IgD-negative memory B cell (primary cell): ENCODE results near the gene KIAA2012. TPM values are rescaled to one million over a fixed set of nuclear protein-coding genes. Genes with fewer than 3 reads are reported as not detected.
A peak's percentile ranks its signal among the peaks of the same experiment; 100 is the strongest.

Source experiments
- H3K27ac Mint-ChIP-seq, 3 donors: one replicate each; pipeline ENCODE4 v1.8.0; 2020 to 2022; ENCODE audit warnings: mild to moderate bottlenecking in 3 of 3, mixed read lengths in 3 of 3, moderate library complexity in 1 of 3
- H3K27me3 Mint-ChIP-seq: one replicate; pipeline ENCODE4 v1.8.0; 2021; ENCODE audit warnings: mixed read lengths
- H3K36me3 Mint-ChIP-seq: one replicate; pipeline ENCODE4 v1.8.0; 2020; ENCODE audit warnings: mild to moderate bottlenecking, mixed read lengths
- H3K4me1 Mint-ChIP-seq, 3 donors: one replicate each; pipeline ENCODE4 v1.8.0; 2020 to 2022; ENCODE audit warnings: mixed read lengths in 3 of 3, mild to moderate bottlenecking in 1 of 3
- H3K4me3 Mint-ChIP-seq, 4 donors: one replicate each; pipeline ENCODE4 v1.8.0; 2020 to 2022; ENCODE audit warnings: mild to moderate bottlenecking in 4 of 4, mixed read lengths in 4 of 4, moderate library complexity in 3 of 4
- H3K9me3 Mint-ChIP-seq, 3 donors: one replicate each; pipeline ENCODE4 v1.8.0; 2020 to 2021; ENCODE audit warnings: mixed read lengths in 3 of 3, mild to moderate bottlenecking in 1 of 3
- polyA plus RNA-seq: library from polyadenylated mRNA; unstranded; fragments of 300-500 nt; fragmentation: Illumina TruSeq; gene quantifications from one replicate; pipeline ENCODE4 v1.2.3, GENCODE V29; 2021

The KIAA2012 gene
- polyA plus RNA-seq, 1 donor from 2014 or later = not detected

GRCh38 chr2:202157211-202157990 lies 84.3 kb downstream of the KIAA2012 start:
- Mint-ChIP-seq H3K36me3 (no peaks in the 10 kb centered on the region), H3K4me1 (peaks cover 0 to 2% (median 0%) of the 10 kb centered on the region in 3 donors), H3K9me3 (no peaks in the 10 kb centered on the region), H3K27ac (no peak overlapping the region), H3K27me3 (peaks cover 2% of the 10 kb centered on the region), H3K4me3 (no peak overlapping the region)

- no peaks in the 10 kb centered on the region for H3K9me3 Mint-ChIP-seq
- H3K4me1 Mint-ChIP-seq = peaks cover 0 to 2% (median 0%) of the 10 kb centered on the region in 3 donors
- H3K36me3 Mint-ChIP-seq = no peaks in the 10 kb centered on the region
- no peak overlapping the region for H3K4me3 Mint-ChIP-seq
- H3K27ac Mint-ChIP-seq = no peak overlapping the region
- H3K27me3 Mint-ChIP-seq = peaks cover 2% of the 10 kb centered on the region
Observed at GRCh38 chr2:202158796-202159195, 85.7 kb downstream of the KIAA2012 start.

GRCh38 chr2:202161151-202161835 lies 88.2 kb downstream of the KIAA2012 start:
- no peaks in the 10 kb centered on the region for H3K36me3 Mint-ChIP-seq
- no peak overlapping the region for H3K27ac Mint-ChIP-seq
- no peak overlapping the region for H3K4me3 Mint-ChIP-seq
- H3K4me1 Mint-ChIP-seq = peaks cover 0 to 2% (median 0%) of the 10 kb centered on the region in 3 donors
- H3K27me3 Mint-ChIP-seq = no peaks in the 10 kb centered on the region
- H3K9me3 Mint-ChIP-seq = no peaks in the 10 kb centered on the region

GRCh38 chr2:202164411-202164810 lies 91.4 kb downstream of the KIAA2012 start:
- no peaks in the 10 kb centered on the region for H3K27me3 Mint-ChIP-seq
- no peak overlapping the region for H3K27ac Mint-ChIP-seq
- no peaks in the 10 kb centered on the region for H3K36me3 Mint-ChIP-seq
- no peaks in the 10 kb centered on the region for H3K4me1 Mint-ChIP-seq
- no peaks in the 10 kb centered on the region for H3K9me3 Mint-ChIP-seq
- no peak overlapping the region for H3K4me3 Mint-ChIP-seq

- Mint-ChIP-seq H3K27ac (no peak overlapping the region), H3K4me1 (no peaks in the 10 kb centered on the region), H3K27me3 (peaks cover 1% of the 10 kb centered on the region), H3K9me3 (no peaks in the 10 kb centered on the region), H3K4me3 (no peak overlapping the region), H3K36me3 (no peaks in the 10 kb centered on the region)
Observed at GRCh38 chr2:202165208-202165607, 92.2 kb downstream of the KIAA2012 start.

- Mint-ChIP-seq H3K4me3 (no peak overlapping the region), H3K27ac (no peak overlapping the region), H3K9me3 (no peaks in the 10 kb centered on the region), H3K36me3 (no peaks in the 10 kb centered on the region), H3K4me1 (peaks cover 0 to 2% (median under 1%) of the 10 kb centered on the region in 3 donors), H3K27me3 (peaks cover 4% of the 10 kb centered on the region)
Observed at GRCh38 chr2:202165945-202166344, 92.9 kb downstream of the KIAA2012 start.

- H3K4me3 Mint-ChIP-seq = no peak overlapping the region
Observed at GRCh38 chr2:202169131-202169530, 96.1 kb downstream of the KIAA2012 start.

GRCh38 chr2:202169832-202170424 lies 96.9 kb downstream of the KIAA2012 start:
- H3K4me3 Mint-ChIP-seq = no peak overlapping the region
- no peaks in the 10 kb centered on the region for H3K36me3 Mint-ChIP-seq
- H3K27me3 Mint-ChIP-seq = peaks cover 5% of the 10 kb centered on the region
- no peaks in the 10 kb centered on the region for H3K9me3 Mint-ChIP-seq
- H3K27ac Mint-ChIP-seq = peak overlapping the region in 2 of 3 donors; percentile 32 to 62
- peaks cover 7 to 8% (median 7%) of the 10 kb centered on the region in 3 donors for H3K4me1 Mint-ChIP-seq

More at GRCh38 chr2:202169131-202169530, 96.1 kb downstream of the KIAA2012 start:
- H3K9me3 Mint-ChIP-seq = no peaks in the 10 kb centered on the region
- peaks cover 7 to 8% (median 7%) of the 10 kb centered on the region in 3 donors for H3K4me1 Mint-ChIP-seq
- H3K36me3 Mint-ChIP-seq = no peaks in the 10 kb centered on the region
- H3K27ac Mint-ChIP-seq = no peak overlapping the region
- peaks cover 5% of the 10 kb centered on the region for H3K27me3 Mint-ChIP-seq

- H3K4me1 Mint-ChIP-seq = peaks cover 7 to 8% (median 7%) of the 10 kb centered on the region in 3 donors
- peaks cover 5% of the 10 kb centered on the region for H3K27me3 Mint-ChIP-seq
- H3K36me3 Mint-ChIP-seq = no peaks in the 10 kb centered on the region
- no peaks in the 10 kb centered on the region for H3K9me3 Mint-ChIP-seq
- H3K4me3 Mint-ChIP-seq = no peak overlapping the region
- no peak overlapping the region for H3K27ac Mint-ChIP-seq
Observed at GRCh38 chr2:202171241-202171825, 98.3 kb downstream of the KIAA2012 start.

- H3K4me3 Mint-ChIP-seq = peak overlapping the region in 2 of 4 donors; percentile 39 to 53
- H3K4me1 Mint-ChIP-seq = peaks cover 7 to 8% (median 7%) of the 10 kb centered on the region in 3 donors
Observed at GRCh38 chr2:202172439-202173211, 99.6 kb downstream of the KIAA2012 start.

GRCh38 chr2:202178346-202178958 lies 105.4 kb downstream of the KIAA2012 start:
- H3K9me3 Mint-ChIP-seq = no peaks in the 10 kb centered on the region
- no peak overlapping the region for H3K27ac Mint-ChIP-seq
- peaks cover 0 to 2% (median 0%) of the 10 kb centered on the region in 3 donors for H3K4me1 Mint-ChIP-seq
- peaks cover 2% of the 10 kb centered on the region for H3K27me3 Mint-ChIP-seq
- no peak overlapping the region for H3K4me3 Mint-ChIP-seq
- H3K36me3 Mint-ChIP-seq = no peaks in the 10 kb centered on the region

More at GRCh38 chr2:202172439-202173211, 99.6 kb downstream of the KIAA2012 start:
- no peaks in the 10 kb centered on the region for H3K9me3 Mint-ChIP-seq
- H3K27ac Mint-ChIP-seq = peak overlapping the region in 1 of 3 donors; percentile 54
- peaks cover 5% of the 10 kb centered on the region for H3K27me3 Mint-ChIP-seq
- H3K36me3 Mint-ChIP-seq = no peaks in the 10 kb centered on the region

- Mint-ChIP-seq H3K27me3 (peaks cover 4% of the 10 kb centered on the region), H3K27ac (no peak overlapping the region), H3K4me1 (no peaks in the 10 kb centered on the region), H3K4me3 (no peak overlapping the region), H3K9me3 (no peaks in the 10 kb centered on the region), H3K36me3 (no peaks in the 10 kb centered on the region)
Observed at GRCh38 chr2:202184557-202184956, 111.5 kb downstream of the KIAA2012 start.

GRCh38 chr2:202185156-202185555 lies 112.1 kb downstream of the KIAA2012 start:
- H3K27me3 Mint-ChIP-seq = peaks cover 7% of the 10 kb centered on the region
- H3K27ac Mint-ChIP-seq = no peak overlapping the region
- H3K9me3 Mint-ChIP-seq = no peaks in the 10 kb centered on the region
- no peaks in the 10 kb centered on the region for H3K36me3 Mint-ChIP-seq
- H3K4me3 Mint-ChIP-seq = no peak overlapping the region
- H3K4me1 Mint-ChIP-seq = no peaks in the 10 kb centered on the region

GRCh38 chr2:202186641-202187202 lies 113.7 kb downstream of the KIAA2012 start:
- H3K27ac Mint-ChIP-seq = no peak overlapping the region
- H3K36me3 Mint-ChIP-seq = no peaks in the 10 kb centered on the region
- H3K9me3 Mint-ChIP-seq = no peaks in the 10 kb centered on the region
- no peaks in the 10 kb centered on the region for H3K4me1 Mint-ChIP-seq
- H3K27me3 Mint-ChIP-seq = peaks cover 7% of the 10 kb centered on the region
- H3K4me3 Mint-ChIP-seq = no peak overlapping the region
